H1 (cell line): Measurements from ENCODE around the gene EEIG1. TPM values are rescaled to one million over a fixed set of nuclear protein-coding genes. Genes with fewer than 3 reads are reported as not detected.

Source experiments
- BACH1 ChIP-seq: IDR thresholded peaks from 2 replicates; pipeline ENCODE4 v1.6.1; 2012; ENCODE audit warnings: low read length, improper control_type of control experiment
- FOSL1 ChIP-seq: IDR thresholded peaks from 2 replicates; pipeline ENCODE4 v1.6.1; 2011; ENCODE audit warnings: mild to moderate bottlenecking, low read depth, low read length, moderate library complexity; ENCODE audit not compliant: insufficient read depth
- JUN ChIP-seq: IDR thresholded peaks from 2 replicates; pipeline ENCODE4 v1.6.1; 2011; ENCODE audit warnings: low read depth, mild to moderate bottlenecking, improper control_type of control experiment, low read length
- PHF8 ChIP-seq: fragments of 200-600 bp; sonication (generic); conservative IDR thresholded peaks from 2 replicates; pipeline ENCODE4 v1.7.1; 2012; ENCODE audit warnings: low read depth, mild to moderate bottlenecking, inconsistent platforms, low read length, moderate library complexity
- RFX5 ChIP-seq: IDR thresholded peaks from 2 replicates; pipeline ENCODE4 v1.6.1; 2011; ENCODE audit warnings: low read depth, low read length, improper control_type of control experiment, borderline replicate concordance
- RNF2 ChIP-seq: fragments of 200-900, 300-1000 bp; sonication (generic); IDR thresholded peaks from 2 replicates; pipeline ENCODE4 v1.7.1; 2016; ENCODE audit warnings: borderline replicate concordance, low read depth, mild to moderate bottlenecking, antibody characterized with exemption, low read length; ENCODE audit not compliant: poor library complexity, severe bottlenecking; ENCODE audit errors: missing control alignments
- TBP ChIP-seq: IDR thresholded peaks from 2 replicates; pipeline ENCODE4 v1.6.1; 2011; ENCODE audit warnings: low read depth, low read length, improper control_type of control experiment
- TCF12 ChIP-seq: IDR thresholded peaks from 2 replicates; pipeline ENCODE4 v1.6.1; 2011; ENCODE audit warnings: low read depth, mild to moderate bottlenecking, low read length
- YY1 ChIP-seq: IDR thresholded peaks from 2 replicates; pipeline ENCODE4 v1.6.1; 2011; ENCODE audit warnings: low read depth, mild to moderate bottlenecking, low read length
- polyA plus RNA-seq, 7 experiments: library from polyadenylated mRNA; depleted of rRNA in 3 of 7; stranded (reverse) in 5 of 7; unstranded in 2 of 7; fragments of >200 nt in 5 of 7; fragments of 200-250 nt in 2 of 7; gene quantifications; 1 replicate in 5 of 7; 2 replicates in 1 of 7; 4 replicates in 1 of 7; pipeline versions ENCODE4 v1.2.1 to v1.2.3, GENCODE V29; 2011 to 2013; ENCODE audit warnings: missing spikeins in 2 of 7, mixed read lengths in 2 of 7
- total RNA-seq: library from RNA; stranded (reverse); fragmentation: NEBNext Ultra II Directional; extraction: Animal tissue kit (Norgen Biotek cat#: 25700); gene quantifications from 2 replicates; pipeline ENCODE4 v1.2.1, GENCODE V29; 2021
- TF ChIP-seq, protein P1 (sequence below): fragments of 300-600 bp; sonication (generic); IDR thresholded peaks from 2 replicates; pipeline ENCODE4 v1.7.1; 2012; ENCODE audit warnings: low read length, moderate library complexity, mild to moderate bottlenecking, inconsistent platforms; ENCODE audit not compliant: insufficient replicate concordance

EEIG1 gene
- total and polyA plus RNA-seq, 2 of the 8 experiments (the other 6 are each of a cell fraction or from before 2014, with no cell fraction given) = 29.8 to 50.8 TPM

DNA sequence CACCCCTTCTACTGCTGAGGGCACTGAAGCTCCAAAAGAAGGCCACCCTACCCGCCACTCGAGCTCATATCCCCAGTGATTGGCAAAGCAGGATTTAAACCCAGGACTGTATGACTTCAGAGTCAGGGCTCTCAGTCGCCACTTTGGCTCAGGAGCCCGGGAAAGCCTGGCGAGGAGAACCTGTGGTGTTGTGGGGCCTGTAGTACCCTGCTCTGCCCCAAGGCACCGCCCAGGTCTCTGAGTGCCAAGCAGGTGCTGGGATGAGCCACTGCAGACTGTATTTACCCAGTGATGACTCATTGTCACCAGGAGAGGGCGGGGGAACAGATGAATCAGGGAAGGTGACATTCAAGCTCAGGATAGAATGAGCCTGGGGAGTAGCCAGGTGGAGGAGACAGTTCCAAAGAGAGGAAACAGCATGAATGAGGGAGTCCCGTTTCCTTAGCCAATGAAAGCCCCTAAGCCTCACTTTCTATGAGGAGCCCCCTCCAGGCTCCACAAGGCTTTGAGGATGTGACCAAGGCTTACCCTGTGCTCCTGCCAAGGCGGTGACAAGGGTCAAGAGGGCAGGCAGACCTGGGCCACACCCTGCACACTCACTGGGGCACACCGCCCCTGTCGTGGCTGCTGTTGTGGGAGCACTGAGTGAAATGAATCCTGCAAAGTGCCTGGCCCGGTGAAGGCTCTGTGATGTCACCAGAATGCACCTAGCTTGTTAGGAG lies 25.3 kb downstream of the EEIG1 start (continued):
- TF ChIP-seq PHF8 (no peak), JUN (peak; percentile 67; the same call in 1 of the 2 replicates), RFX5 (0 out of 2 replicates have a peak, but pooled peaks have one; percentile 22), FOSL1 (no peak), BACH1 (peak; percentile 37; the same call in 1 of the 2 replicates), YY1 (peak; percentile 41; the same call in 1 of the 2 replicates), RNF2 (no peak), TBP (no peak), TCF12 (peak; percentile 62; the same call in 1 of the 2 replicates)
- TF ChIP-seq, protein P1, sequence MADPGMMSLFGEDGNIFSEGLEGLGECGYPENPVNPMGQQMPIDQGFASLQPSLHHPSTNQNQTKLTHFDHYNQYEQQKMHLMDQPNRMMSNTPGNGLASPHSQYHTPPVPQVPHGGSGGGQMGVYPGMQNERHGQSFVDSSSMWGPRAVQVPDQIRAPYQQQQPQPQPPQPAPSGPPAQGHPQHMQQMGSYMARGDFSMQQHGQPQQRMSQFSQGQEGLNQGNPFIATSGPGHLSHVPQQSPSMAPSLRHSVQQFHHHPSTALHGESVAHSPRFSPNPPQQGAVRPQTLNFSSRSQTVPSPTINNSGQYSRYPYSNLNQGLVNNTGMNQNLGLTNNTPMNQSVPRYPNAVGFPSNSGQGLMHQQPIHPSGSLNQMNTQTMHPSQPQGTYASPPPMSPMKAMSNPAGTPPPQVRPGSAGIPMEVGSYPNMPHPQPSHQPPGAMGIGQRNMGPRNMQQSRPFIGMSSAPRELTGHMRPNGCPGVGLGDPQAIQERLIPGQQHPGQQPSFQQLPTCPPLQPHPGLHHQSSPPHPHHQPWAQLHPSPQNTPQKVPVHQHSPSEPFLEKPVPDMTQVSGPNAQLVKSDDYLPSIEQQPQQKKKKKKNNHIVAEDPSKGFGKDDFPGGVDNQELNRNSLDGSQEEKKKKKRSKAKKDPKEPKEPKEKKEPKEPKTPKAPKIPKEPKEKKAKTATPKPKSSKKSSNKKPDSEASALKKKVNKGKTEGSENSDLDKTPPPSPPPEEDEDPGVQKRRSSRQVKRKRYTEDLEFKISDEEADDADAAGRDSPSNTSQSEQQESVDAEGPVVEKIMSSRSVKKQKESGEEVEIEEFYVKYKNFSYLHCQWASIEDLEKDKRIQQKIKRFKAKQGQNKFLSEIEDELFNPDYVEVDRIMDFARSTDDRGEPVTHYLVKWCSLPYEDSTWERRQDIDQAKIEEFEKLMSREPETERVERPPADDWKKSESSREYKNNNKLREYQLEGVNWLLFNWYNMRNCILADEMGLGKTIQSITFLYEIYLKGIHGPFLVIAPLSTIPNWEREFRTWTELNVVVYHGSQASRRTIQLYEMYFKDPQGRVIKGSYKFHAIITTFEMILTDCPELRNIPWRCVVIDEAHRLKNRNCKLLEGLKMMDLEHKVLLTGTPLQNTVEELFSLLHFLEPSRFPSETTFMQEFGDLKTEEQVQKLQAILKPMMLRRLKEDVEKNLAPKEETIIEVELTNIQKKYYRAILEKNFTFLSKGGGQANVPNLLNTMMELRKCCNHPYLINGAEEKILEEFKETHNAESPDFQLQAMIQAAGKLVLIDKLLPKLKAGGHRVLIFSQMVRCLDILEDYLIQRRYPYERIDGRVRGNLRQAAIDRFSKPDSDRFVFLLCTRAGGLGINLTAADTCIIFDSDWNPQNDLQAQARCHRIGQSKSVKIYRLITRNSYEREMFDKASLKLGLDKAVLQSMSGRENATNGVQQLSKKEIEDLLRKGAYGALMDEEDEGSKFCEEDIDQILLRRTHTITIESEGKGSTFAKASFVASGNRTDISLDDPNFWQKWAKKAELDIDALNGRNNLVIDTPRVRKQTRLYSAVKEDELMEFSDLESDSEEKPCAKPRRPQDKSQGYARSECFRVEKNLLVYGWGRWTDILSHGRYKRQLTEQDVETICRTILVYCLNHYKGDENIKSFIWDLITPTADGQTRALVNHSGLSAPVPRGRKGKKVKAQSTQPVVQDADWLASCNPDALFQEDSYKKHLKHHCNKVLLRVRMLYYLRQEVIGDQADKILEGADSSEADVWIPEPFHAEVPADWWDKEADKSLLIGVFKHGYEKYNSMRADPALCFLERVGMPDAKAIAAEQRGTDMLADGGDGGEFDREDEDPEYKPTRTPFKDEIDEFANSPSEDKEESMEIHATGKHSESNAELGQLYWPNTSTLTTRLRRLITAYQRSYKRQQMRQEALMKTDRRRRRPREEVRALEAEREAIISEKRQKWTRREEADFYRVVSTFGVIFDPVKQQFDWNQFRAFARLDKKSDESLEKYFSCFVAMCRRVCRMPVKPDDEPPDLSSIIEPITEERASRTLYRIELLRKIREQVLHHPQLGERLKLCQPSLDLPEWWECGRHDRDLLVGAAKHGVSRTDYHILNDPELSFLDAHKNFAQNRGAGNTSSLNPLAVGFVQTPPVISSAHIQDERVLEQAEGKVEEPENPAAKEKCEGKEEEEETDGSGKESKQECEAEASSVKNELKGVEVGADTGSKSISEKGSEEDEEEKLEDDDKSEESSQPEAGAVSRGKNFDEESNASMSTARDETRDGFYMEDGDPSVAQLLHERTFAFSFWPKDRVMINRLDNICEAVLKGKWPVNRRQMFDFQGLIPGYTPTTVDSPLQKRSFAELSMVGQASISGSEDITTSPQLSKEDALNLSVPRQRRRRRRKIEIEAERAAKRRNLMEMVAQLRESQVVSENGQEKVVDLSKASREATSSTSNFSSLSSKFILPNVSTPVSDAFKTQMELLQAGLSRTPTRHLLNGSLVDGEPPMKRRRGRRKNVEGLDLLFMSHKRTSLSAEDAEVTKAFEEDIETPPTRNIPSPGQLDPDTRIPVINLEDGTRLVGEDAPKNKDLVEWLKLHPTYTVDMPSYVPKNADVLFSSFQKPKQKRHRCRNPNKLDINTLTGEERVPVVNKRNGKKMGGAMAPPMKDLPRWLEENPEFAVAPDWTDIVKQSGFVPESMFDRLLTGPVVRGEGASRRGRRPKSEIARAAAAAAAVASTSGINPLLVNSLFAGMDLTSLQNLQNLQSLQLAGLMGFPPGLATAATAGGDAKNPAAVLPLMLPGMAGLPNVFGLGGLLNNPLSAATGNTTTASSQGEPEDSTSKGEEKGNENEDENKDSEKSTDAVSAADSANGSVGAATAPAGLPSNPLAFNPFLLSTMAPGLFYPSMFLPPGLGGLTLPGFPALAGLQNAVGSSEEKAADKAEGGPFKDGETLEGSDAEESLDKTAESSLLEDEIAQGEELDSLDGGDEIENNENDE = no peak
